ENCODE results near the gene ST7. TPM values are rescaled to one million over a fixed set of nuclear protein-coding genes. Genes with fewer than 3 reads are reported as not detected.

Gene ST7
- total and polyA plus RNA-seq, 2 of the 8 experiments (the other 6 are each of a cell fraction or from before 2014, with no cell fraction given), result 16.3 to 18.0 TPM

GRCh38 chr7:117193564-117193963 is 240.3 kb downstream of the ST7 start:
- H2BK5ac ChIP-seq (ENCODE audit: low read depth, low read length), result no peak overlapping the region
- no peak overlapping the region for H3K18ac ChIP-seq (ENCODE audit: extremely low read depth, low read length)
- no peak overlapping the region for H2BK120ac ChIP-seq (replicated peaks; ENCODE audit: low read depth, low read length)
- H3K23ac ChIP-seq (ENCODE audit: insufficient read length), result no peak overlapping the region
- H4K8ac ChIP-seq (ENCODE audit: extremely low read depth, insufficient read depth, low read length), result no peak overlapping the region
- no peaks in the 10 kb centered on the region for H3K79me1 ChIP-seq (ENCODE audit: low read depth, low read length)
- no peak overlapping the region for H3K56ac ChIP-seq (replicated peaks; ENCODE audit: insufficient read length, low read depth, low read length)
- H2AK5ac ChIP-seq (ENCODE audit: low read depth, low read length), result no peak overlapping the region
- H3K27ac ChIP-seq (ENCODE audit: low read depth, low read length), result no peak overlapping the region
- FAIRE-seq (no peak), DNase-seq (ENCODE audit: low read depth in 1 of 2, low spot score in 2 of 2) (no peak)
- ChIA-PET POLR2A (ENCODE audit: partially characterized antibody) (no interaction called here), CTCF (ENCODE audit: partially characterized antibody) (interaction anchor here (1.2 kb wide), 1 partner anchor 66 kb away, joined by 3 read pairs; no protein-coding TSS in a partner anchor)
- H3K27me3 ChIP-seq (replicated peaks in 1 of 4; ENCODE audit: control insufficient read depth in 3 of 4, extremely low read depth in 1 of 4, insufficient read depth in 3 of 4, low read length in 3 of 4), result no peaks in the 10 kb centered on the region
- H2BK20ac ChIP-seq (ENCODE audit: low read length), result no peak overlapping the region
- no peaks in the 10 kb centered on the region for H3K36me3 ChIP-seq (ENCODE audit: control insufficient read depth in 2 of 4, insufficient read depth in 4 of 4, low read length in 3 of 4)
- no peak overlapping the region for H3K14ac ChIP-seq (ENCODE audit: insufficient read length)
- H4K91ac ChIP-seq (replicated peaks; ENCODE audit: insufficient read length, low read length), result no peak overlapping the region
- no peaks in the 10 kb centered on the region for H4K20me1 ChIP-seq (replicated peaks in 1 of 2; ENCODE audit: control insufficient read depth in 1 of 2, insufficient read depth in 2 of 2, low read length in 2 of 2)
- H3K9ac ChIP-seq (replicated peaks in 1 of 4; ENCODE audit: extremely low read depth in 1 of 4, low read depth in 3 of 4, low read length in 3 of 4), result no peak overlapping the region
- H2BK15ac ChIP-seq (ENCODE audit: low read length), result no peak overlapping the region
- no peak overlapping the region for H3K4me3 ChIP-seq (ENCODE audit: extremely low read depth in 1 of 4, insufficient read depth in 2 of 4, low read depth in 3 of 4, low read length in 4 of 4)
- WGBS, 2 experiments (ENCODE audit: extremely low coverage in 1 of 2, insufficient coverage in 1 of 2, insufficient read length in 1 of 2, insufficient replicate concordance in 2 of 2, low coverage in 1 of 2, low lambda C conversion rate in 2 of 2, missing lambda C conversion rate in 1 of 2), result 88% methylated on average over 2 of the region's 2 CpGs; no CpG with 5 or more reads in 1 of the 2 experiments
- no peak overlapping the region for H3K4me2 ChIP-seq (ENCODE audit: insufficient read depth in 1 of 2, low read depth in 2 of 2, low read length in 2 of 2)
- H3K4ac ChIP-seq (replicated peaks; ENCODE audit: insufficient read length, low read depth, low read length), result no peak overlapping the region
- no peak overlapping the region for H2BK12ac ChIP-seq (ENCODE audit: low read depth, low read length)
- H3K4me1 ChIP-seq (replicated peaks in 1 of 4; ENCODE audit: control insufficient read depth in 3 of 4, insufficient read depth in 4 of 4, low read length in 3 of 4), result no peaks in the 10 kb centered on the region
- no peaks in the 10 kb centered on the region for H3K9me3 ChIP-seq (ENCODE audit: insufficient read depth in 2 of 2, low read depth in 1 of 2, low read length in 1 of 2)
- no peaks in the 10 kb centered on the region for H3K79me2 ChIP-seq (ENCODE audit: control insufficient read depth in 1 of 2, insufficient read depth in 2 of 2, low read length in 2 of 2)
- no peak overlapping the region for H4K5ac ChIP-seq (ENCODE audit: insufficient read length, low read depth, low read length)
- no peak overlapping the region for H2AFZ ChIP-seq (ENCODE audit: low read length)
- no peaks in the 10 kb centered on the region for H3K23me2 ChIP-seq (ENCODE audit: low read depth, low read length)
- TF ChIP-seq RFX5 (IDR thresholded peaks at IDR 0.05; ENCODE audit: borderline replicate concordance, low read depth, low read length) (no peak), BCL11A (IDR thresholded peaks at IDR 0.05; ENCODE audit: low read depth in 2 of 2, low read length in 2 of 2) (no peak)

Measured in H1 (cell line).